ENCODE data around the gene SLC37A2. TPM values are rescaled to one million over a fixed set of nuclear protein-coding genes. Genes with fewer than 3 reads are reported as not detected.
"Not testable (repeated sequence)": the region's sequence is repeated elsewhere in the genome, so short reads cannot be mapped to it uniquely, and the experiment has no call there.

Gene SLC37A2
- total RNA-seq, 6 donors from 2014 or later = 3.5 to 32.5 (median 19.1) TPM

GRCh38 chr11:125086633-125087296 is 23.7 kb downstream of the SLC37A2 start:
- TF ChIP-seq POLR2A (IDR thresholded peaks at IDR 0.05) (no peak), EP300 (IDR thresholded peaks at IDR 0.05) (no peak), CTCF (IDR thresholded peaks at IDR 0.05) (no peak), POLR2AphosphoS5 (IDR thresholded peaks at IDR 0.05) (no peak)
- ATAC-seq (ENCODE audit: low FRiP score in 2 of 2) = no peak
- 73 to 86% methylated on average over 5 to 14 of the region's 14 CpGs for WGBS, 2 donors
- Histone ChIP-seq H3K4me3 (no peak overlapping the region), H3K4me1 (peaks cover 0 to 7% (median 2%) of the 10 kb centered on the region in 4 donors), H3K27ac (no peak overlapping the region), H3K36me3 (no peaks in the 10 kb centered on the region), H3K9me3 (no peaks in the 10 kb centered on the region), H3K27me3 (no peaks in the 10 kb centered on the region)
- no peak for DNase-seq

GRCh38 chr11:125088123-125088522 is 25.0 kb downstream of the SLC37A2 start:
- TF ChIP-seq POLR2A (IDR thresholded peaks at IDR 0.05) (no peak), POLR2AphosphoS5 (IDR thresholded peaks at IDR 0.05) (no peak), CTCF (IDR thresholded peaks at IDR 0.05) (no peak), EP300 (IDR thresholded peaks at IDR 0.05) (no peak)
- no peaks in the 10 kb centered on the region for H3K9me3 ChIP-seq
- ATAC-seq (ENCODE audit: low FRiP score in 2 of 2) = no peak
- no peaks in the 10 kb centered on the region for H3K36me3 ChIP-seq
- no peak overlapping the region for H3K4me3 ChIP-seq
- H3K27ac ChIP-seq = no peak overlapping the region
- peaks cover 0 to 10% (median 2%) of the 10 kb centered on the region in 4 donors for H3K4me1 ChIP-seq
- no peak for DNase-seq
- H3K27me3 ChIP-seq = no peaks in the 10 kb centered on the region
- WGBS, 2 donors = 78 to 82% methylated on average over 2 of the region's 2 CpGs

GRCh38 chr11:125088576-125089455 is 25.7 kb downstream of the SLC37A2 start:
- Histone ChIP-seq H3K27me3 (no peaks in the 10 kb centered on the region), H3K4me1 (peaks cover 0 to 10% (median 2%) of the 10 kb centered on the region in 4 donors), H3K4me3 (no peak overlapping the region), H3K9me3 (no peaks in the 10 kb centered on the region), H3K36me3 (no peaks in the 10 kb centered on the region), H3K27ac (no peak overlapping the region)
- 76 to 85% methylated on average over 15 to 19 of the region's 20 CpGs for WGBS, 2 donors
- DNase-seq (no peak), ATAC-seq (ENCODE audit: low FRiP score in 2 of 2) (no peak)
- TF ChIP-seq CTCF (IDR thresholded peaks at IDR 0.05) (no peak), POLR2A (IDR thresholded peaks at IDR 0.05) (no peak), POLR2AphosphoS5 (IDR thresholded peaks at IDR 0.05) (no peak), EP300 (IDR thresholded peaks at IDR 0.05) (no peak)

GRCh38 chr11:125089481-125089880 is 26.4 kb downstream of the SLC37A2 start:
- H3K4me1 ChIP-seq; H3K36me3 ChIP-seq; H3K27me3 ChIP-seq; H3K9me3 ChIP-seq; H3K4me3 ChIP-seq; H3K27ac ChIP-seq; ATAC-seq (ENCODE audit: low FRiP score in 2 of 2): not testable (repeated sequence)
- DNase-seq = peak in 1 of 2 donors; percentile 81
- 96 to 100% methylated on average over 7 to 30 of the region's 31 CpGs for WGBS, 2 donors

- ATAC-seq (ENCODE audit: low FRiP score in 2 of 2); H3K27ac ChIP-seq; H3K4me3 ChIP-seq; H3K36me3 ChIP-seq; H3K9me3 ChIP-seq; H3K27me3 ChIP-seq; H3K4me1 ChIP-seq; DNase-seq: not testable (repeated sequence)
- 68 to 79% methylated on average over 8 to 10 of the region's 10 CpGs for WGBS, 2 donors
Measured at GRCh38 chr11:125090151-125090550, 27.0 kb downstream of the SLC37A2 start.

Measured in upper lobe of left lung (tissue), 6 donors.